Measurements from ENCODE around the gene MLLT1. TPM values are rescaled to one million over a fixed set of nuclear protein-coding genes. Genes with fewer than 3 reads are reported as not detected.

The MLLT1 gene
- total RNA-seq, 1 experiment from 2014 or later, result 55.0 TPM

GRCh38 chr19:6322284-6322683, 42.5 kb upstream of the MLLT1 start:
- ChIA-PET CTCF (no interaction called here), POLR2A (no interaction called here), RAD21 (ENCODE audit: low non-redundant PET in 1 of 2, low total read pairs in 2 of 2, uncharacterized antibody in 2 of 2, unreplicated experiment in 2 of 2) (no interaction called here)
- H4K20me1 ChIP-seq (ENCODE audit: insufficient read depth), result no peaks in the 10 kb centered on the region
- no peak overlapping the region for H3K4me3 ChIP-seq (replicated peaks in 1 of 2; ENCODE audit: low read depth in 1 of 2, low read length in 2 of 2)
- no peaks in the 10 kb centered on the region for H3K9me2 ChIP-seq (ENCODE audit: insufficient read depth)
- H3K27ac ChIP-seq (ENCODE audit: low read depth, low read length), result no peak overlapping the region
- H3K9ac ChIP-seq (ENCODE audit: low read length), result no peak overlapping the region
- H3K27me3 ChIP-seq (ENCODE audit: insufficient read depth, low read length), result peaks cover 14% of the 10 kb centered on the region; the same call in 1 of the 2 replicates
- no peaks in the 10 kb centered on the region for H3K9me3 ChIP-seq (ENCODE audit: control insufficient read depth in 1 of 2, insufficient read depth in 1 of 2, low read depth in 1 of 2, low read length in 2 of 2)
- BruUV-seq (replicated peaks), result no TSS peak
- H3K79me2 ChIP-seq (ENCODE audit: insufficient read depth, low read length), result no peaks in the 10 kb centered on the region
- DNase-seq (ENCODE audit: low read depth, low spot score), result no peak
- H3K36me3 ChIP-seq (ENCODE audit: control insufficient read depth in 1 of 2, insufficient read depth in 2 of 2, low read length in 2 of 2), result no peaks in the 10 kb centered on the region
- no peak overlapping the region for H2AFZ ChIP-seq (ENCODE audit: low read depth, low read length, poor library complexity, severe bottlenecking)
- ATAC-seq, result no peak
- TF ChIP-seq CEBPB (IDR thresholded peaks at IDR 0.05; ENCODE audit: low read depth), result no peak
- no peak for TF ChIP-seq ELF1 (IDR thresholded peaks at IDR 0.05; ENCODE audit: borderline replicate concordance, low read depth)
- TF ChIP-seq YY1 (IDR thresholded peaks at IDR 0.05; ENCODE audit: extremely low read depth, insufficient replicate concordance, low read depth, low read length), result no peak
- TF ChIP-seq POLR2A (IDR thresholded peaks at IDR 0.05; ENCODE audit: borderline replicate concordance, extremely low read depth, insufficient read depth, insufficient read length), result no peak
- TF ChIP-seq, protein P1, sequence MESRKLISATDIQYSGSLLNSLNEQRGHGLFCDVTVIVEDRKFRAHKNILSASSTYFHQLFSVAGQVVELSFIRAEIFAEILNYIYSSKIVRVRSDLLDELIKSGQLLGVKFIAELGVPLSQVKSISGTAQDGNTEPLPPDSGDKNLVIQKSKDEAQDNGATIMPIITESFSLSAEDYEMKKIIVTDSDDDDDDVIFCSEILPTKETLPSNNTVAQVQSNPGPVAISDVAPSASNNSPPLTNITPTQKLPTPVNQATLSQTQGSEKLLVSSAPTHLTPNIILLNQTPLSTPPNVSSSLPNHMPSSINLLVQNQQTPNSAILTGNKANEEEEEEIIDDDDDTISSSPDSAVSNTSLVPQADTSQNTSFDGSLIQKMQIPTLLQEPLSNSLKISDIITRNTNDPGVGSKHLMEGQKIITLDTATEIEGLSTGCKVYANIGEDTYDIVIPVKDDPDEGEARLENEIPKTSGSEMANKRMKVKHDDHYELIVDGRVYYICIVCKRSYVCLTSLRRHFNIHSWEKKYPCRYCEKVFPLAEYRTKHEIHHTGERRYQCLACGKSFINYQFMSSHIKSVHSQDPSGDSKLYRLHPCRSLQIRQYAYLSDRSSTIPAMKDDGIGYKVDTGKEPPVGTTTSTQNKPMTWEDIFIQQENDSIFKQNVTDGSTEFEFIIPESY (IDR thresholded peaks at IDR 0.05; ENCODE audit: extremely low read depth, insufficient replicate concordance, low read length), result no peak
- no peak for TF ChIP-seq ATF3 (IDR thresholded peaks at IDR 0.05)
- TF ChIP-seq SP1 (IDR thresholded peaks at IDR 0.05; ENCODE audit: low read depth), result no peak
- TF ChIP-seq, protein P2, sequence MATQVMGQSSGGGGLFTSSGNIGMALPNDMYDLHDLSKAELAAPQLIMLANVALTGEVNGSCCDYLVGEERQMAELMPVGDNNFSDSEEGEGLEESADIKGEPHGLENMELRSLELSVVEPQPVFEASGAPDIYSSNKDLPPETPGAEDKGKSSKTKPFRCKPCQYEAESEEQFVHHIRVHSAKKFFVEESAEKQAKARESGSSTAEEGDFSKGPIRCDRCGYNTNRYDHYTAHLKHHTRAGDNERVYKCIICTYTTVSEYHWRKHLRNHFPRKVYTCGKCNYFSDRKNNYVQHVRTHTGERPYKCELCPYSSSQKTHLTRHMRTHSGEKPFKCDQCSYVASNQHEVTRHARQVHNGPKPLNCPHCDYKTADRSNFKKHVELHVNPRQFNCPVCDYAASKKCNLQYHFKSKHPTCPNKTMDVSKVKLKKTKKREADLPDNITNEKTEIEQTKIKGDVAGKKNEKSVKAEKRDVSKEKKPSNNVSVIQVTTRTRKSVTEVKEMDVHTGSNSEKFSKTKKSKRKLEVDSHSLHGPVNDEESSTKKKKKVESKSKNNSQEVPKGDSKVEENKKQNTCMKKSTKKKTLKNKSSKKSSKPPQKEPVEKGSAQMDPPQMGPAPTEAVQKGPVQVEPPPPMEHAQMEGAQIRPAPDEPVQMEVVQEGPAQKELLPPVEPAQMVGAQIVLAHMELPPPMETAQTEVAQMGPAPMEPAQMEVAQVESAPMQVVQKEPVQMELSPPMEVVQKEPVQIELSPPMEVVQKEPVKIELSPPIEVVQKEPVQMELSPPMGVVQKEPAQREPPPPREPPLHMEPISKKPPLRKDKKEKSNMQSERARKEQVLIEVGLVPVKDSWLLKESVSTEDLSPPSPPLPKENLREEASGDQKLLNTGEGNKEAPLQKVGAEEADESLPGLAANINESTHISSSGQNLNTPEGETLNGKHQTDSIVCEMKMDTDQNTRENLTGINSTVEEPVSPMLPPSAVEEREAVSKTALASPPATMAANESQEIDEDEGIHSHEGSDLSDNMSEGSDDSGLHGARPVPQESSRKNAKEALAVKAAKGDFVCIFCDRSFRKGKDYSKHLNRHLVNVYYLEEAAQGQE (IDR thresholded peaks at IDR 0.05; ENCODE audit: low read depth), result no peak
- no peak for TF ChIP-seq RAD21 (IDR thresholded peaks at IDR 0.05; ENCODE audit: low read depth)
- no peak for TF ChIP-seq POLR2AphosphoS5 (IDR thresholded peaks at IDR 0.05; ENCODE audit: low read depth, low read length)
- no peak for TF ChIP-seq FOSL1 (IDR thresholded peaks at IDR 0.05; ENCODE audit: low read depth)
- TF ChIP-seq, protein P3, sequence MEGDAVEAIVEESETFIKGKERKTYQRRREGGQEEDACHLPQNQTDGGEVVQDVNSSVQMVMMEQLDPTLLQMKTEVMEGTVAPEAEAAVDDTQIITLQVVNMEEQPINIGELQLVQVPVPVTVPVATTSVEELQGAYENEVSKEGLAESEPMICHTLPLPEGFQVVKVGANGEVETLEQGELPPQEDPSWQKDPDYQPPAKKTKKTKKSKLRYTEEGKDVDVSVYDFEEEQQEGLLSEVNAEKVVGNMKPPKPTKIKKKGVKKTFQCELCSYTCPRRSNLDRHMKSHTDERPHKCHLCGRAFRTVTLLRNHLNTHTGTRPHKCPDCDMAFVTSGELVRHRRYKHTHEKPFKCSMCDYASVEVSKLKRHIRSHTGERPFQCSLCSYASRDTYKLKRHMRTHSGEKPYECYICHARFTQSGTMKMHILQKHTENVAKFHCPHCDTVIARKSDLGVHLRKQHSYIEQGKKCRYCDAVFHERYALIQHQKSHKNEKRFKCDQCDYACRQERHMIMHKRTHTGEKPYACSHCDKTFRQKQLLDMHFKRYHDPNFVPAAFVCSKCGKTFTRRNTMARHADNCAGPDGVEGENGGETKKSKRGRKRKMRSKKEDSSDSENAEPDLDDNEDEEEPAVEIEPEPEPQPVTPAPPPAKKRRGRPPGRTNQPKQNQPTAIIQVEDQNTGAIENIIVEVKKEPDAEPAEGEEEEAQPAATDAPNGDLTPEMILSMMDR (IDR thresholded peaks at IDR 0.05 in 2 of 3, conservative IDR thresholded peaks at IDR 0.05 in 1 of 3; ENCODE audit: borderline replicate concordance in 1 of 3, insufficient read depth in 1 of 3, low read depth in 2 of 3, low read length in 2 of 3), result no peak
- TF ChIP-seq ZNF274 (IDR thresholded peaks at IDR 0.05; ENCODE audit: low read depth, low read length), result no peak
- TF ChIP-seq EGR1 (IDR thresholded peaks at IDR 0.05; ENCODE audit: low read depth), result no peak
- no peak for TF ChIP-seq MAX (IDR thresholded peaks at IDR 0.05)
- TF ChIP-seq JUND (IDR thresholded peaks at IDR 0.05), result no peak
- TF ChIP-seq CBX3 (IDR thresholded peaks at IDR 0.05; ENCODE audit: low read depth), result no peak
- intact Hi-C loops (cut with micrococcal nuclease), result no loop called here
- no peak overlapping the region for H3K4me2 ChIP-seq (ENCODE audit: low read length)
- H3K4me1 ChIP-seq (ENCODE audit: control insufficient read depth in 1 of 2, insufficient read depth in 2 of 2, low read length in 2 of 2), result no peaks in the 10 kb centered on the region
